Stimulated activated effector memory CD8-positive, alpha-beta T cell treated with anti-CD3 and anti-CD28 coated beads, Interleukin-12 subunit alpha, Interleukin-12 subunit beta, amount 100 ng/mL, for 72 hours (primary cell): Measurements from ENCODE around the gene RUNX2.

Experiments
- ATAC-seq: fragments of 150-1000 bp; cut with Tn5 transposase; 2 replicates; pipeline ENCODE4 v1.10.0; 2021
- DNase-seq, 2 donors: peaks; one replicate each; pipeline ENCODE4 v3.0.0; 2021 to 2022; ENCODE audit warnings: low spot score in 2 of 2
- H3K27ac Mint-ChIP-seq: one replicate; pipeline ENCODE4 v1.8.0; 2022; ENCODE audit warnings: mild to moderate bottlenecking, mixed read lengths
- H3K36me3 Mint-ChIP-seq: one replicate; pipeline ENCODE4 v1.8.0; 2022; ENCODE audit warnings: mild to moderate bottlenecking, mixed read lengths
- H3K4me1 Mint-ChIP-seq: one replicate; pipeline ENCODE4 v1.8.0; 2022; ENCODE audit warnings: mixed read lengths
- H3K4me3 Mint-ChIP-seq: one replicate; pipeline ENCODE4 v1.8.0; 2022; ENCODE audit warnings: mild to moderate bottlenecking, mixed read lengths
- H3K9me3 Mint-ChIP-seq: one replicate; pipeline ENCODE4 v1.8.0; 2022; ENCODE audit warnings: mixed read lengths

Gene RUNX2

DNA sequence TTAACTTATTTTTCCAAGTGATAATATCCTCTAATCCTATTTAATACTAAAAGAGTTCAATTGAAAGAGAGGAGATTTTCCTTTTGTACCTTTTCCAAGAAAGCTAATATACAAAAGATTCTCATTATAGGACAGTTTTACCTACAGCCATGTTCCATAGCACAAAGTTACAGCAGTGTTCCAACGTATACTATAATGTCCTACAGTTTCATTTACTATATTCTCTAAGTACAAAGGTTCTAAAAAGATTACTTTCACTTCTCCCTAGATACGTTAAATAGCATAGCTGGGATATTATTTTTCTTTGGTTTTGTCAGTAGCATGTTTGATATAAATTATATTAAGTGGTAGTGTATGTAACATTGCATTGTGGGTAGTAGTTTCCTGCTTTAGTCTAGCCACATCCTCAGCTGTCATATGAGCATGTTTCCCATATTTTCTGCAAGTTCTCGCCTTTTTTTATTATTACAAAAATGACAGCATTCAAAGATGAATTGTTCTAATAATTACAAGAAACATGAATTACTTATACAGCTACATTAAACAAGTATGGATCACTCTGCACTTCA is 4.4 kb upstream of the RUNX2 start:
- DNase-seq (no peak), ATAC-seq (no peak)
- Mint-ChIP-seq H3K4me3 (no peak overlapping the region), H3K27ac (no peak overlapping the region), H3K36me3 (no peaks in the 10 kb centered on the region), H3K9me3 (no peaks in the 10 kb centered on the region), H3K4me1 (peaks cover 26% of the 10 kb centered on the region)

DNA sequence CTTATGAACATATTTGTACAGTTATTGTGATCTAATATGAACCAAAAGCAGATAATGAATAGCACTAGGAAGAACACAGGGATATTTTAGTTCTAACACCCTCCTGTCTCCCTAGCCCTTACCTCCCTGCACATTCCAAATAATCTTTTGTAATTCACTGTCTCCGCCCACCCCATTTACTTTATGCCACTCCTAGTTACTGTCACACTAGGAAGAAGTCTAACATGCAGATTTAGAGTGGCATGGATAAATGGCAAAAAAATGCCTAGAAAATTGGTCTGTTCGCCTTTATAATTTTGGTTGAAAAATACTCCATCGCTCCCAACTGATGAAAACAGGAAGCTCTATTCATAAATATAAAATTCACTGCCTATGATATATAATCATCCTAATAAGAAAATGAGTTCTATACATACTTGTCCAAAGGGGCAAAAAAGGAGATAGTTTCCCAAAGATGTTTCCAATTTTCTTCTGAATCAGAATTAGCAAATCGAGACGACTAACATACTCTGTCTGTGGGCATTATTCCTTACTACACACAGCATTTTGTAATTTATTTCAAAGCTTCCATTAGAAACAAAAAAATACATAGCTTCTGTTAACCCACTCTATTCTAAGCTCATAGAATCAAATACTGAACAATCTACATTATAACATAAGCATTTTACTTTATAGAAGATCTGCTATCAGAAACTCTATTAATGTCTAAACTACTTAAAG is 1.3 kb upstream of the RUNX2 start:
- DNase-seq, result no peak
- no peak for ATAC-seq
- no peak overlapping the region for H3K27ac Mint-ChIP-seq
- H3K4me3 Mint-ChIP-seq, result no peak overlapping the region
- no peaks in the 10 kb centered on the region for H3K36me3 Mint-ChIP-seq
- peaks cover 26% of the 10 kb centered on the region for H3K4me1 Mint-ChIP-seq
- H3K9me3 Mint-ChIP-seq, result no peaks in the 10 kb centered on the region

DNA sequence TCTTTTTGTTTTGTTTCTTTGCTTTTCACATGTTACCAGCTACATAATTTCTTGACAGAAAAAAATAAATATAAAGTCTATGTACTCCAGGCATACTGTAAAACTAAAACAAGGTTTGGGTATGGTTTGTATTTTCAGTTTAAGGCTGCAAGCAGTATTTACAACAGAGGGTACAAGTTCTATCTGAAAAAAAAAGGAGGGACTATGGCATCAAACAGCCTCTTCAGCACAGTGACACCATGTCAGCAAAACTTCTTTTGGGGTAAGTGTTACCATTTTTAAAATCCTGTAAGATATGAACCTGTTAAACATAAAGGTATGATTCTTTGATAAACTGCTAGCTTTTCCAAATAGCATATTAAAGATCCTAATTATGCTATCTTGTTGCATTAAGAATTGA is 393 bp downstream of the RUNX2 start:
- no peak for ATAC-seq
- Mint-ChIP-seq H3K4me3 (no peak overlapping the region), H3K27ac (no peak overlapping the region)

GRCh38 chr6:45344900-45345299 is 16.8 kb downstream of the RUNX2 start:
- Mint-ChIP-seq H3K4me3 (no peak overlapping the region), H3K36me3 (no peaks in the 10 kb centered on the region)

More for the DNA sequence above, 393 bp downstream of the RUNX2 start:
- DNase-seq, result no peak
- no peaks in the 10 kb centered on the region for H3K9me3 Mint-ChIP-seq
- H3K4me1 Mint-ChIP-seq, result peaks cover 20% of the 10 kb centered on the region
- H3K36me3 Mint-ChIP-seq, result no peaks in the 10 kb centered on the region

GRCh38 chr6:45350186-45350710 is 22.1 kb downstream of the RUNX2 start:
- DNase-seq, result no peak
- Mint-ChIP-seq H3K36me3 (no peaks in the 10 kb centered on the region), H3K4me1 (peaks cover 10% of the 10 kb centered on the region), H3K9me3 (no peaks in the 10 kb centered on the region), H3K27ac (no peak overlapping the region), H3K4me3 (no peak overlapping the region)
- no peak for ATAC-seq

More at GRCh38 chr6:45344900-45345299, 16.8 kb downstream of the RUNX2 start:
- DNase-seq, result no peak
- no peak for ATAC-seq
- Mint-ChIP-seq H3K9me3 (no peaks in the 10 kb centered on the region), H3K4me1 (no peaks in the 10 kb centered on the region), H3K27ac (no peak overlapping the region)

- Mint-ChIP-seq H3K9me3 (no peaks in the 10 kb centered on the region), H3K4me3 (no peak overlapping the region), H3K36me3 (no peaks in the 10 kb centered on the region), H3K27ac (no peak overlapping the region), H3K4me1 (peaks cover 10% of the 10 kb centered on the region)
- ATAC-seq (no peak), DNase-seq (no peak)
Measured at GRCh38 chr6:45351076-45351475, 22.9 kb downstream of the RUNX2 start.

GRCh38 chr6:45351667-45352066 is 23.5 kb downstream of the RUNX2 start:
- H3K4me1 Mint-ChIP-seq, result peaks cover 10% of the 10 kb centered on the region
- no peaks in the 10 kb centered on the region for H3K36me3 Mint-ChIP-seq
- DNase-seq (no peak), ATAC-seq (no peak)
- H3K9me3 Mint-ChIP-seq, result no peaks in the 10 kb centered on the region
- no peak overlapping the region for H3K4me3 Mint-ChIP-seq
- no peak overlapping the region for H3K27ac Mint-ChIP-seq

- H3K9me3 Mint-ChIP-seq, result no peaks in the 10 kb centered on the region
- peaks cover 10% of the 10 kb centered on the region for H3K4me1 Mint-ChIP-seq
- ATAC-seq (no peak), DNase-seq (no peak)
- H3K36me3 Mint-ChIP-seq, result no peaks in the 10 kb centered on the region
- H3K4me3 Mint-ChIP-seq, result no peak overlapping the region
- no peak overlapping the region for H3K27ac Mint-ChIP-seq
Measured at GRCh38 chr6:45353654-45354053, 25.5 kb downstream of the RUNX2 start.

- Mint-ChIP-seq H3K4me1 (no peaks in the 10 kb centered on the region), H3K36me3 (no peaks in the 10 kb centered on the region), H3K9me3 (no peaks in the 10 kb centered on the region), H3K4me3 (no peak overlapping the region), H3K27ac (no peak overlapping the region)
- ATAC-seq (no peak), DNase-seq (no peak)
Measured at GRCh38 chr6:45364466-45364865, 36.3 kb downstream of the RUNX2 start.

GRCh38 chr6:45365036-45365435 is 36.9 kb downstream of the RUNX2 start:
- DNase-seq (no peak), ATAC-seq (no peak)
- H3K9me3 Mint-ChIP-seq, result no peaks in the 10 kb centered on the region
- H3K36me3 Mint-ChIP-seq, result no peaks in the 10 kb centered on the region
- H3K27ac Mint-ChIP-seq, result no peak overlapping the region
- no peak overlapping the region for H3K4me3 Mint-ChIP-seq
- no peaks in the 10 kb centered on the region for H3K4me1 Mint-ChIP-seq

- Mint-ChIP-seq H3K27ac (no peak overlapping the region), H3K4me1 (no peaks in the 10 kb centered on the region), H3K9me3 (no peaks in the 10 kb centered on the region), H3K36me3 (no peaks in the 10 kb centered on the region), H3K4me3 (no peak overlapping the region)
- DNase-seq (no peak), ATAC-seq (no peak)
Measured at GRCh38 chr6:45366534-45366933, 38.4 kb downstream of the RUNX2 start.

- no peak overlapping the region for H3K27ac Mint-ChIP-seq
- no peak for ATAC-seq
- no peak for DNase-seq
- no peak overlapping the region for H3K4me3 Mint-ChIP-seq
- H3K4me1 Mint-ChIP-seq, result no peaks in the 10 kb centered on the region
- H3K36me3 Mint-ChIP-seq, result no peaks in the 10 kb centered on the region
- no peaks in the 10 kb centered on the region for H3K9me3 Mint-ChIP-seq
Measured at GRCh38 chr6:45367999-45368398, 39.9 kb downstream of the RUNX2 start.

GRCh38 chr6:45369870-45370269 is 41.7 kb downstream of the RUNX2 start:
- ATAC-seq (no peak), DNase-seq (no peak)
- Mint-ChIP-seq H3K36me3 (no peaks in the 10 kb centered on the region), H3K4me1 (no peaks in the 10 kb centered on the region), H3K9me3 (no peaks in the 10 kb centered on the region), H3K4me3 (no peak overlapping the region), H3K27ac (no peak overlapping the region)

DNA sequence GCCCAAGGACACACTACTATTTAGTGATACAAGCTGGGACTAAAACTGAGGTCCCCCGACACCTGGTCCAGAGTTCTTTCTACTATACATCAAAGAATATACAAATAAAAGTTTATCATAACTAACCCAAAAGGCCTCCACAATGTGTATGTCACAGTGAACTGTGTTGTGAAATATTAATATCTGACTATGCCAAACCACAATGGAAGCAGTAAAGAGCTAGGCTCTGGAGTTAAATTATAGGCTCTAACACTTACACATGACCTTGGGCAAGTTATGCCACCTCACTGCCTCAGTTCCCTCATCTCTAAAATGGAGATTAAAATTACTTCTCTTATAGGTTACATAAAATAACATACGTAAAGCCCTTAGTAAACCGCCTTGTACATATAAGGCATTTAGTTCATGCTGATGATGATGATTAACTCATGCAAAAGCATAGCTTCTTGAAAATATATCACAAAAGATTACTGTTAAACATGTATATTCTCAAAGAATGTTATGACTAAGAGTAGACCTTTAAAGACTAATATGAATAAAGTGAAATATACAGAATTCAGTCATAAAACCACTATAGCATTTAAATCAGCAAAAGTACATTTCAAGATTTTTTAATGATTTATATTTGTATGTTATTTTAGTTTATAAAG is 43.9 kb downstream of the RUNX2 start:
- DNase-seq (no peak), ATAC-seq (peak; percentile 85)
- Mint-ChIP-seq H3K4me3 (no peak overlapping the region), H3K9me3 (no peaks in the 10 kb centered on the region), H3K27ac (peak overlapping the region; percentile 57), H3K36me3 (peaks cover 3% of the 10 kb centered on the region), H3K4me1 (peaks cover 5% of the 10 kb centered on the region)

- H3K4me3 Mint-ChIP-seq, result no peak overlapping the region
- no peak overlapping the region for H3K27ac Mint-ChIP-seq
- peaks cover 21% of the 10 kb centered on the region for H3K4me1 Mint-ChIP-seq
- H3K9me3 Mint-ChIP-seq, result no peaks in the 10 kb centered on the region
- H3K36me3 Mint-ChIP-seq, result peaks cover 24% of the 10 kb centered on the region
- ATAC-seq (no peak), DNase-seq (no peak)
Measured at GRCh38 chr6:45375449-45375848, 47.3 kb downstream of the RUNX2 start.
